ENCODE data around the gene MAD1L1. TPM values are rescaled to one million over a fixed set of nuclear protein-coding genes. Genes with fewer than 3 reads are reported as not detected.

MAD1L1 gene
- total and polyA plus RNA-seq, 2 experiments from 2014 or later = 38.2 to 69.8 TPM

- H3K9me2 ChIP-seq (ENCODE audit: insufficient read depth) = no peaks in the 10 kb centered on the region
- TF ChIP-seq EZH2 (IDR thresholded peaks at IDR 0.05; ENCODE audit: insufficient read depth, poor library complexity, severe bottlenecking) (no peak), EZH2phosphoT487 (IDR thresholded peaks at IDR 0.05; ENCODE audit: insufficient read depth, low read depth) (no peak)
- no peaks in the 10 kb centered on the region for H3F3A ChIP-seq (ENCODE audit: insufficient read depth)
- 81 to 83% methylated on average over 19 of the region's 19 CpGs for WGBS, 2 experiments (ENCODE audit: low coverage in 1 of 2, low lambda C conversion rate in 2 of 2, missing lambda C conversion rate in 2 of 2)
- H3K36me3 ChIP-seq (ENCODE audit: low read depth) = no peaks in the 10 kb centered on the region
- H3K4me2 ChIP-seq (ENCODE audit: unreplicated experiment) = no peak overlapping the region
- H2AFZ ChIP-seq = no peak overlapping the region
- H4K20me1 ChIP-seq (ENCODE audit: insufficient read depth) = no peaks in the 10 kb centered on the region
- in situ Hi-C loops (cut with MboI) = no loop called here
- no peaks in the 10 kb centered on the region for H3K9me3 ChIP-seq (ENCODE audit: low read depth)
- no peaks in the 10 kb centered on the region for H3K4me1 ChIP-seq (ENCODE audit: insufficient read depth)
- DNase-seq = no peak
- no peak overlapping the region for H3K27ac ChIP-seq
- no peaks in the 10 kb centered on the region for H3K27me3 ChIP-seq (replicated peaks; ENCODE audit: insufficient read depth)
- no peaks in the 10 kb centered on the region for H3K79me2 ChIP-seq (ENCODE audit: insufficient read depth)
- H3K9ac ChIP-seq = no peak overlapping the region
- no peak overlapping the region for H3K4me3 ChIP-seq
Measured at GRCh38 chr7:1981201-1981877, 251.4 kb downstream of the MAD1L1 start.

GRCh38 chr7:1979591-1980560, 252.9 kb downstream of the MAD1L1 start:
- in situ Hi-C loops (cut with MboI) = no loop called here
- Histone ChIP-seq H3K27me3 (replicated peaks; ENCODE audit: insufficient read depth) (no peaks in the 10 kb centered on the region), H3K9me2 (ENCODE audit: insufficient read depth) (no peaks in the 10 kb centered on the region), H3K4me1 (ENCODE audit: insufficient read depth) (no peaks in the 10 kb centered on the region), H3K4me3 (no peak overlapping the region), H3F3A (ENCODE audit: insufficient read depth) (no peaks in the 10 kb centered on the region), H4K20me1 (ENCODE audit: insufficient read depth) (no peaks in the 10 kb centered on the region), H3K9ac (no peak overlapping the region), H2AFZ (no peak overlapping the region), H3K4me2 (ENCODE audit: unreplicated experiment) (no peak overlapping the region), H3K9me3 (ENCODE audit: low read depth) (no peaks in the 10 kb centered on the region), H3K36me3 (ENCODE audit: low read depth) (no peaks in the 10 kb centered on the region), H3K27ac (no peak overlapping the region), H3K79me2 (ENCODE audit: insufficient read depth) (no peaks in the 10 kb centered on the region)
- DNase-seq = no peak
- no peak for TF ChIP-seq EZH2phosphoT487 (IDR thresholded peaks at IDR 0.05; ENCODE audit: insufficient read depth, low read depth)
- TF ChIP-seq EZH2 (IDR thresholded peaks at IDR 0.05; ENCODE audit: insufficient read depth, poor library complexity, severe bottlenecking) = no peak
- WGBS, 2 experiments (ENCODE audit: low coverage in 1 of 2, low lambda C conversion rate in 2 of 2, missing lambda C conversion rate in 2 of 2) = 94 to 97% methylated on average over 30 to 40 of the region's 40 CpGs

- no peak for DNase-seq
- no peak overlapping the region for H3K9ac ChIP-seq
- no peak overlapping the region for H2AFZ ChIP-seq
- no peaks in the 10 kb centered on the region for H3K9me3 ChIP-seq (ENCODE audit: low read depth)
- no peak overlapping the region for H3K4me3 ChIP-seq
- H3K9me2 ChIP-seq (ENCODE audit: insufficient read depth) = no peaks in the 10 kb centered on the region
- H3K36me3 ChIP-seq (ENCODE audit: low read depth) = no peaks in the 10 kb centered on the region
- no peaks in the 10 kb centered on the region for H3K4me1 ChIP-seq (ENCODE audit: insufficient read depth)
- H3F3A ChIP-seq (ENCODE audit: insufficient read depth) = no peaks in the 10 kb centered on the region
- no peaks in the 10 kb centered on the region for H3K79me2 ChIP-seq (ENCODE audit: insufficient read depth)
- no peak overlapping the region for H3K4me2 ChIP-seq (ENCODE audit: unreplicated experiment)
- in situ Hi-C loops (cut with MboI) = no loop called here
- WGBS, 2 experiments (ENCODE audit: low coverage in 1 of 2, low lambda C conversion rate in 2 of 2, missing lambda C conversion rate in 2 of 2) = 95 to 96% methylated on average over 31 of the region's 31 CpGs
- H3K27me3 ChIP-seq (replicated peaks; ENCODE audit: insufficient read depth) = no peaks in the 10 kb centered on the region
- no peak overlapping the region for H3K27ac ChIP-seq
- H4K20me1 ChIP-seq (ENCODE audit: insufficient read depth) = no peaks in the 10 kb centered on the region
- TF ChIP-seq EZH2 (IDR thresholded peaks at IDR 0.05; ENCODE audit: insufficient read depth, poor library complexity, severe bottlenecking) (no peak), EZH2phosphoT487 (IDR thresholded peaks at IDR 0.05; ENCODE audit: insufficient read depth, low read depth) (no peak)
Measured at GRCh38 chr7:1978656-1979590, 253.8 kb downstream of the MAD1L1 start.
